Brain microvascular endothelial cell (primary cell): Measurements from ENCODE around the gene CACNA2D4.

Experiments used
- DNase-seq: peaks from one replicate; pipeline ENCODE4 v3.0.0-alpha.2; 2020
- H3K27ac ChIP-seq: fragments of 250-450 bp; sonication (Bioruptor Pico); 2 replicates; pipeline ENCODE4 v1.5.1; 2020; ENCODE audit warnings: mild to moderate bottlenecking, moderate library complexity
- H3K27me3 ChIP-seq: fragments of 250-450 bp; sonication (Bioruptor Pico); replicated peaks from 2 replicates; pipeline ENCODE4 v1.5.1; 2020; ENCODE audit warnings: mild to moderate bottlenecking
- H3K36me3 ChIP-seq: fragments of 250-450 bp; sonication (Bioruptor Pico); replicated peaks from 2 replicates; pipeline ENCODE4 v1.5.1; 2020; ENCODE audit warnings: mild to moderate bottlenecking
- H3K4me3 ChIP-seq: 2 replicates; pipeline ENCODE4 v1.5.1; 2011; ENCODE audit warnings: low read depth, mild to moderate bottlenecking, control low read depth, low read length, moderate library complexity
- in situ Hi-C: cut with HindIII; loops from 2 replicates; pipeline ENCODE4 v1.10.0; 2017; ENCODE audit warnings: low sequenced_read_pairs, low pct_ligation_motif_present
- TF ChIP-seq, protein P1 (sequence below): IDR thresholded peaks from 2 replicates; pipeline ENCODE4 v1.5.1; 2011; ENCODE audit warnings: low read depth, mild to moderate bottlenecking, moderate library complexity, low read length, control low read depth, inconsistent platforms; ENCODE audit errors: missing control alignments

Gene CACNA2D4

DNA sequence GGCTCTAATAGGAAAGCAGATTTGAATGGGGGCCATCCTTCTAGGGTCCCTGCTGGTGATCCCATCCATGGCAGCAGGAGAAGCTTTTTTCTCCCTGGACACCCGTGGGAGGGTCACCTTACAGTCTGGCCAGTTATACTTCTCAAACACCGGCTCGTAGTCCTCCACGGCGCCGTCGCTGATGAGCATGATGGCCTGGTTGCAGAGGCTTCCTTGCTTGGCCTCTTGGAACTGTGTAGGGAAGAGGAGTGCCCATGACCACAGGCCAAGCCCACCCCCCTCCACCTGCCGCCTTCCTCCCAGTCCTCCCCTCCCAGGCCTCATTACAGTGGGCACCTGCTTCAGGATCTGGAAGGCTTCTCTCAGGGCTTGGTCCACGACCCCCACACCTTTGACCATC is 33.8 kb downstream of the CACNA2D4 start:
- Histone ChIP-seq H3K36me3 (no peaks in the 10 kb centered on the region), H3K27ac (no peak overlapping the region), H3K4me3 (no peak overlapping the region), H3K27me3 (no peaks in the 10 kb centered on the region)
- TF ChIP-seq, protein P1, sequence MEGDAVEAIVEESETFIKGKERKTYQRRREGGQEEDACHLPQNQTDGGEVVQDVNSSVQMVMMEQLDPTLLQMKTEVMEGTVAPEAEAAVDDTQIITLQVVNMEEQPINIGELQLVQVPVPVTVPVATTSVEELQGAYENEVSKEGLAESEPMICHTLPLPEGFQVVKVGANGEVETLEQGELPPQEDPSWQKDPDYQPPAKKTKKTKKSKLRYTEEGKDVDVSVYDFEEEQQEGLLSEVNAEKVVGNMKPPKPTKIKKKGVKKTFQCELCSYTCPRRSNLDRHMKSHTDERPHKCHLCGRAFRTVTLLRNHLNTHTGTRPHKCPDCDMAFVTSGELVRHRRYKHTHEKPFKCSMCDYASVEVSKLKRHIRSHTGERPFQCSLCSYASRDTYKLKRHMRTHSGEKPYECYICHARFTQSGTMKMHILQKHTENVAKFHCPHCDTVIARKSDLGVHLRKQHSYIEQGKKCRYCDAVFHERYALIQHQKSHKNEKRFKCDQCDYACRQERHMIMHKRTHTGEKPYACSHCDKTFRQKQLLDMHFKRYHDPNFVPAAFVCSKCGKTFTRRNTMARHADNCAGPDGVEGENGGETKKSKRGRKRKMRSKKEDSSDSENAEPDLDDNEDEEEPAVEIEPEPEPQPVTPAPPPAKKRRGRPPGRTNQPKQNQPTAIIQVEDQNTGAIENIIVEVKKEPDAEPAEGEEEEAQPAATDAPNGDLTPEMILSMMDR = no peak
- in situ Hi-C loops = no loop called here
- DNase-seq = no peak

DNA sequence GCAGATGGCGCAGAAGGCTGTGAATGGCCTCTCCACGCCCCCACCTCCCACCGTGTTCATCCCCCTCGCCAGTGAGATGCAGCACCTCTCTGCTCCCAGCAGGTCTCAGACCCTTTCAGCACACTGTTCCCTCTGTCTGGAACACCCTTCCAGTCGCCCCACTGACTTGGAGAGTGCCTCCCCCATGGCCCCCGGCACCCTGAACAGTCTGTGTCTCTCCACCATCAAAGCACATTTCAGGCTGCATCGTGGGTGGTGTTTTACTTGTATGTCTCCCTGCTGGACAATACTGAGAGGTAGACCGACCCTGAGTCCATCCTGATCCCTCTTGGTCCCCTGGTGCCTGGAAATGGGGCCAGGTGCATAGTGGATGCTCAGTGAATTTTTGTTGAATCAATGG is 34.9 kb downstream of the CACNA2D4 start:
- no peaks in the 10 kb centered on the region for H3K27me3 ChIP-seq
- in situ Hi-C loops = no loop called here
- TF ChIP-seq, protein P1 = no peak
- no peak overlapping the region for H3K4me3 ChIP-seq
- no peak overlapping the region for H3K27ac ChIP-seq
- no peak for DNase-seq
- H3K36me3 ChIP-seq = no peaks in the 10 kb centered on the region

DNA sequence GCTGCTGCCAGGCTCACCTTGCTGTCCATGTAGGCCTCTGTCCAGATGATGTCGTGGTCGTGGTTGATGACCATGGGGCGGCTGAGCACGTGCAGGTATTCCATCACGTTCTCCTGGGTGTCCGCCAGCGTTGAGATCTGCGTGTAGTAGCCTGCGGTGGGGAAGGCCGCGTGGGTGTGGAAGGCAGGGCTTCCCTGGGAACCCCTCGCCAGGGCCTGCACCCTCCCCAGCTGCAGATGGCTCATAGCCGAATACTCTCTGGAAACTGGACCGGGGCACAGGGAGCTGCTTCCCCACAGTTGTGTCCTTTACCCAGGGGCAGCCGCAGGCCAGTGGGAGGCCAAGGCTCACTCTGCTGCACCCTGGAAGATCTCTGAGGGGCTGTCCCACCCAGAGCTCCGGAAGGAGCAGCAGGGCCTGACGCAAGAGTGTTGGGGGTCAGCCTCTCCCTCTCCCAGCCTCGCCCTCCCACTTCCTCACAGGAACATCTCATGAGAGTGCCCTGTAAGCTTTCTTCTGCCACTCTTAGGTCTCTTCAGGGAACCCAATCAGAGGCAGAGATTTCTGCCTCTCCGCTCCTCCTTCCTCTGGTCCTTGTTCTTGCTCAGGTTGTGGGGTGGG is 35.5 kb downstream of the CACNA2D4 start:
- no peaks in the 10 kb centered on the region for H3K27me3 ChIP-seq
- DNase-seq = no peak
- H3K4me3 ChIP-seq = no peak overlapping the region
- H3K27ac ChIP-seq = no peak overlapping the region
- TF ChIP-seq, protein P1 = no peak
- in situ Hi-C loops = no loop called here
- no peaks in the 10 kb centered on the region for H3K36me3 ChIP-seq

DNA sequence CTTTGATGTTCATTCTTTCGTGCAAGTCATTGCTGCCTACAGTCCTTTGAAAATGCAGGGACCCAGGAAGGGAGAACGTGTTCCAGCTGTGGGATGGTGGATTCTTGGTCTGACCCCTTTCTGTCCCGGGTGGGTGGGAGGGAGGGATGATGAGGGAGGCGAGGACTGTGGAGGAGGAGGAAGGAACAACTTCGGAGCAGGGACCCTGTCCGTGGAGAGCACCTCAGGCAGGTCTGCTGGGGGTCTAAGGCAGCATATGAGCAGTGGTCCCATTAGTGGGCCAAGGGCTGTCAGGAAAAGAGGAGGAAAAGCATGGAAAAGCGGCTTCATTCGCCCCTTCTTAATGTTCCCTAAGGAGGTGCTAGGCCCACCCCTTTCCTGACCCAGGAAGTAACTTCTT is 36.0 kb downstream of the CACNA2D4 start:
- Histone ChIP-seq H3K27ac (no peak overlapping the region), H3K36me3 (no peaks in the 10 kb centered on the region), H3K27me3 (no peaks in the 10 kb centered on the region), H3K4me3 (no peak overlapping the region)
- in situ Hi-C loops = no loop called here
- DNase-seq = no peak
- TF ChIP-seq, protein P1 = no peak

DNA sequence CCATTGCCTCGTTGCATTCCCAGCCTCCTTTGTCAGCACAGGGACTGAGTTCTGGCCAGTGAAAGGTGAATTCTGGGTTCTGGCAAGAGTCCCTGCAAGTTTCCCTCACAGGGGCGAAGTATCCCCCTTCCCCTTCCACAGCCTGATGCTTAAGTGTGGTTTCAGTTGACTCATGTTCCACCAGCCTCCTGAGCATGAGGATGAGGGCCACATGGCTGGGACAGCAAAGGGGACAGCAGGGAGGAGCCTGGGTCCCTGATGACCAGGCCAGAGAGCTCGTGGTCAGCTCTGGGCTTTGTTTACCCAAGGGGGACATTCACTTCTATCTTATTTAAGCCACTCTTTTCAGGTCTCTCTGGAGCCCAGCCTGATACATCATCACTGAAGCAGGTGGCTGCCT is 36.5 kb downstream of the CACNA2D4 start:
- Histone ChIP-seq H3K4me3 (no peak overlapping the region), H3K36me3 (no peaks in the 10 kb centered on the region), H3K27ac (no peak overlapping the region), H3K27me3 (no peaks in the 10 kb centered on the region)
- TF ChIP-seq, protein P1 = no peak
- DNase-seq = no peak
- in situ Hi-C loops = no loop called here

DNA sequence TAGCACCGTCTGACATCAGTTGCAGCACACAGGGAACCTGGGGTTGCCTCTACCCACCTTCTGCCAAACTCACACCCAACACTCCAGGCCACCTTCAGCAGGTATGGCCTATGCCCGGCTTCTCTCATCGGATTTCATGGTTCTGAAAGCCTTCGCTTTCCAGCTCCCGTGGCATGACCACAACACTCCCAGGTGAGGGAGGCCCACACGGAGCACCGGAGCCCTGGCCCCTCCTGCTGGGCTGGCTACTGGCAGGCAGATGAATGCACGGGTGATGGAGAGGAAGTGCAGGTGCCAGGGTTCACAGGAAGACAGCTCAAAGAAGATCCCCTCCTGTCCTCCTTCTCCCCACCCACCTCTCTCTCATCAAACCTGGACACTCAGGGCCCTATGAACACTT is 37.2 kb downstream of the CACNA2D4 start:
- TF ChIP-seq, protein P1 = no peak
- Histone ChIP-seq H3K4me3 (no peak overlapping the region), H3K36me3 (no peaks in the 10 kb centered on the region), H3K27ac (no peak overlapping the region), H3K27me3 (no peaks in the 10 kb centered on the region)
- DNase-seq = no peak
- in situ Hi-C loops = no loop called here
